HepG2 (cell line): ENCODE data around the gene EGFR. TPM values are rescaled to one million over a fixed set of nuclear protein-coding genes. Genes with fewer than 3 reads are reported as not detected.

ENCODE experiments used
- ATAC-seq: fragments of 200-7000 bp; cut with Tn5 transposase; 3 replicates; pipeline ENCODE4 v1.9.1; 2020; ENCODE audit warnings: mild to moderate bottlenecking, moderate library complexity
- BruUV-seq: library from RNA; stranded (reverse); fragments of 400-500 nt; replicated peaks from 2 replicates; lab custom pipeline; 2021; lab: Mats Ljungman, UMichigan
- CTCF ChIA-PET: fragments of 300-600 bp; formaldehyde crosslinking; extraction: SDS; loops from one replicate; lab custom pipeline; 2021; ENCODE audit warnings: low total read pairs, inconsistent platforms, low intra/inter-chr PET ratio; lab: Yijun Ruan, JAX
- POLR2A ChIA-PET: fragments of 350-600 bp; sonication (Branson Sonifier 250); formaldehyde crosslinking; loops from one replicate; lab custom pipeline; 2020; ENCODE audit warnings: antibody characterized with exemption, inconsistent platforms; lab: Yijun Ruan, JAX
- DNase-seq: peaks from one replicate; pipeline ENCODE4 v3.0.0-alpha.2; 2015; ENCODE audit warnings: low spot score
- FAIRE-seq: peaks from 3 replicates; lab custom pipeline; 2011; peaks lifted over from hg19 to GRCh38; lab: Jason Lieb, UNC
- H2AFZ ChIP-seq: one replicate; pipeline ENCODE4 v1.6.1; 2011; ENCODE audit warnings: low read length, inconsistent platforms
- H3K27ac ChIP-seq: fragments of 300-600 bp; 3 replicates; pipeline ENCODE4 v1.8.0; 2011; ENCODE audit warnings: mixed run types, mild to moderate bottlenecking, mixed read lengths, low read length, inconsistent platforms; ENCODE audit not compliant: insufficient read depth; ENCODE audit errors: extremely low read length
- H3K27me3 ChIP-seq, 2 experiments: fragments of 200-600 bp in 1 of 2; 2 replicates in 1 of 2; 3 replicates in 1 of 2; pipeline versions ENCODE4 v1.6.0 to v1.8.0; 2011; ENCODE audit warnings: low read length in 2 of 2, mild to moderate bottlenecking in 2 of 2, moderate library complexity in 2 of 2, inconsistent platforms in 1 of 2; ENCODE audit not compliant: insufficient read depth in 2 of 2, control insufficient read depth in 1 of 2
- H3K36me3 ChIP-seq, 2 experiments: fragments of 200-600 bp in 1 of 2; replicated peaks in 1 of 2; 2 replicates in 1 of 2; 3 replicates in 1 of 2; pipeline versions ENCODE4 v1.5.1 to v1.8.0; 2011; ENCODE audit warnings: low read length in 2 of 2, inconsistent platforms in 1 of 2; ENCODE audit not compliant: insufficient read depth in 2 of 2, control insufficient read depth in 1 of 2
- H3K4me1 ChIP-seq: 2 replicates; pipeline ENCODE4 v1.5.1; 2012; ENCODE audit warnings: low read length, inconsistent platforms; ENCODE audit not compliant: insufficient read depth
- H3K4me2 ChIP-seq: 2 replicates; pipeline ENCODE4 v1.6.0; 2011; ENCODE audit warnings: low read depth, low read length, inconsistent platforms
- H3K4me3 ChIP-seq, 3 experiments: fragments of 200-600 bp in 1 of 3; sonication (generic), shearing (Covaris generic) in 1 of 3; replicated peaks in 1 of 3; 2 replicates each; pipeline ENCODE4 v1.5.1; 2011 to 2016; ENCODE audit warnings: low read length in 3 of 3, inconsistent platforms in 2 of 3, low read depth in 2 of 3, mild to moderate bottlenecking in 2 of 3, control low read depth in 1 of 3, mixed read lengths in 1 of 3; ENCODE audit not compliant: insufficient read depth in 1 of 3
- H3K79me2 ChIP-seq: one replicate; pipeline ENCODE4 v1.6.1; 2011; ENCODE audit warnings: low read length, inconsistent platforms; ENCODE audit not compliant: insufficient read depth
- H3K9ac ChIP-seq: 2 replicates; pipeline ENCODE4 v1.6.0; 2011; ENCODE audit warnings: mild to moderate bottlenecking, low read depth, low read length, inconsistent platforms; ENCODE audit not compliant: insufficient read depth
- H3K9me3 ChIP-seq: 2 replicates; pipeline ENCODE4 v1.5.1; 2012; ENCODE audit warnings: mild to moderate bottlenecking, low read length
- H4K20me1 ChIP-seq: 2 replicates; pipeline ENCODE4 v1.6.0; 2011; ENCODE audit warnings: inconsistent platforms, mild to moderate bottlenecking, low read length, moderate library complexity; ENCODE audit not compliant: insufficient read depth
- AGO1 ChIP-seq: fragments of 200-400 bp; formaldehyde crosslinking; IDR thresholded peaks from 2 replicates; pipeline ENCODE4 v1.6.1; 2017; ENCODE audit warnings: mild to moderate bottlenecking, low read depth, low read length, moderate library complexity; ENCODE audit not compliant: poor library complexity, severe bottlenecking
- SOX5 ChIP-seq: IDR thresholded peaks from 2 replicates; pipeline ENCODE4 v1.6.1; 2016; ENCODE audit warnings: borderline replicate concordance
- ZKSCAN1 ChIP-seq: fragments of 150-350 bp; IDR thresholded peaks from 2 replicates; pipeline ENCODE4 v1.6.1; 2014; ENCODE audit warnings: low read length
- ZNF687 ChIP-seq: sonication (generic); formaldehyde crosslinking; IDR thresholded peaks from 2 replicates; pipeline ENCODE4 v1.5.1; 2020; ENCODE audit warnings: mild to moderate bottlenecking, missing genetic modification reagents, moderate library complexity
- WGBS: methylation state at CpG from one replicate; pipeline ENCODE4 v1.1.6; 2017; ENCODE audit warnings: low lambda C conversion rate; 5-methylcytosine and 5-hydroxymethylcytosine counted together
- in situ Hi-C: cut with HindIII; loops from 2 replicates; pipeline ENCODE4 v1.10.0; 2017; ENCODE audit warnings: low pct_unique_long_range_greater_than_20kb; ENCODE audit not compliant: extremely low pct_ligation_motif_present
- intact Hi-C: fragments of 100-400 bp; cut with micrococcal nuclease; formaldehyde crosslinking; loops from one replicate; pipeline ENCODE4 v1.10.0; 2022; ENCODE audit not compliant: unreplicated experiment
- polyA plus RNA-seq, 8 experiments: library from polyadenylated mRNA; depleted of rRNA in 3 of 8; stranded (reverse) in 7 of 8; unstranded in 1 of 8; fragments of >200 nt; fragmentation: Illumina TruSeq in 4 of 8; extraction: Trizol in 4 of 8; gene quantifications; 2 replicates each; pipeline versions ENCODE4 v1.2.1 to v1.2.3, GENCODE V29; 2011 to 2016; ENCODE audit warnings: low read depth in 4 of 8, missing spikeins in 1 of 8, mixed read lengths in 1 of 8; ENCODE audit not compliant: insufficient read depth in 1 of 8
- total RNA-seq, 5 experiments: library from RNA; depleted of rRNA; stranded (reverse); fragments of >200 nt; fragmentation: Illumina TruSeq; extraction: Trizol; gene quantifications; 2 replicates each; pipeline ENCODE4 v1.2.3, GENCODE V29; 2016; ENCODE audit warnings: low read depth in 1 of 5

The EGFR gene
- total and polyA plus RNA-seq, 2 of the 13 experiments (the other 11 are each of a cell fraction or from before 2014, with no cell fraction given) = 7.0 to 10.0 TPM

- in situ Hi-C loops = no loop called here
- H3K4me1 ChIP-seq = peaks cover 33% of the 10 kb centered on the region
- ATAC-seq = no peak
- H3K4me2 ChIP-seq = no peak overlapping the region
- ChIA-PET CTCF (no interaction called here), POLR2A (no interaction called here)
- no peak for DNase-seq
- no TSS peak for BruUV-seq
- no peak overlapping the region for H3K4me3 ChIP-seq
- no peak for FAIRE-seq
- no peak for TF ChIP-seq AGO1
- TF ChIP-seq SOX5 (CRISPR knock-in tag) = no peak
- TF ChIP-seq ZKSCAN1 = no peak
- 0 out of 2 replicates have a peak, but pooled peaks have one; percentile 11 for TF ChIP-seq ZNF687 (CRISPR knock-in tag)
- no peaks in the 10 kb centered on the region for H3K27me3 ChIP-seq
- no peaks in the 10 kb centered on the region for H4K20me1 ChIP-seq
- 97% methylated on average over 7 of the region's 11 CpGs for WGBS
- no peaks in the 10 kb centered on the region for H3K36me3 ChIP-seq
- H3K79me2 ChIP-seq = no peaks in the 10 kb centered on the region
- intact Hi-C loops = no loop called here
- no peaks in the 10 kb centered on the region for H3K9me3 ChIP-seq
- no peak overlapping the region for H2AFZ ChIP-seq
- H3K27ac ChIP-seq = no peak overlapping the region
- no peak overlapping the region for H3K9ac ChIP-seq
Measured at GRCh38 chr7:55112056-55112455, 93.2 kb downstream of the EGFR start.
